HG02678 (cell line): ENCODE results near the gene TSPO2.

ENCODE experiments used
- ATAC-seq: cut with Tn5 transposase; IDR thresholded peaks from one replicate; pipeline ENCODE4 v1.9.1; 2021; ENCODE audit warnings: mild to moderate bottlenecking, moderate library complexity; ENCODE audit not compliant: unreplicated experiment

TSPO2 gene

DNA sequence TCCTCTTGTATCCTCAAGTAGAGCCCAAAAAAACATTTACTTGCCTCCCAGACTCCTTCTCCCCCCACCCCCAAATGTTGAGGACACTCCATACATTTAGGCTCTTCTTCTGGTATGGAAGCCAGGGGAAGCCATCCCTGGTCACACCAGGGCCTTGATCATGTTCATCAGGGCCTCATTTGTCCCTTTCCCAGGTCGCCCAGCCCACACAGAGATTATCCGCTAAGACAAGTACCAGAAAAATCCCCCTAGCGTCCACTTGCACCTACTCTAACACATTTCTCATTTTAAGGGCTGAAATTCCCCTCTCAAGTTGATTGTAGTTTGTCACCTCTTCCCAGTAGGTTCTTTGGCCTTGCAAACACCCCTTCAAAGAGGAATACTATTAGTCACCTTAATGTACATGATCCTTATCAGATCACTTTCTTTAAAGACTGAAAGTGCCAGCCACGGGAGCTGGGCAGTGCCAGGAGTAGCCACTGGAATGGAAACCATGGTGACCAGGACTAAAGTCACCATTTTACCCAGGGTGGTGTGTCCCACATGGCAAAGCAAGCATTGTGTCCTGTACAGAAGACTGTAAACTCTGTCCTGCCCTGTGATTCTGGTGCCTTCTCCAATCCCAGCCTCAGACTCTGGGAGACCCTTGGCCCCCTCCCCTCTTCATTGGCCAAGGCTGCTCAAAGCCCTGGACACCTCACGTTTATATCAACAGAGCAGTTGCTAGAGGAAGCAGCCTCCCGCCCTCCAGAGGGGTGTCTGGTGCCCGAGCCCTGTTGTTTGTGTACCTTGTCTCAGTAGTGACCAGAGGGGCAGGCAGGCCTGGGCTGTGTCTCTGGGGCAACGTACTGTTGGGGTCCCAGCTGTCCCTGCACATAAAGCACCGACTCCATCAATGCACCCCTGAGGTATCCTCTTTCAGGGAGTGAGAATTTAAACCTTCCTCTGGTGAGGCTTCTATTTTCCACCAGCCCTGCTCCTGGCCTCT is 5.8 kb downstream of the TSPO2 start:
- no peak for ATAC-seq

DNA sequence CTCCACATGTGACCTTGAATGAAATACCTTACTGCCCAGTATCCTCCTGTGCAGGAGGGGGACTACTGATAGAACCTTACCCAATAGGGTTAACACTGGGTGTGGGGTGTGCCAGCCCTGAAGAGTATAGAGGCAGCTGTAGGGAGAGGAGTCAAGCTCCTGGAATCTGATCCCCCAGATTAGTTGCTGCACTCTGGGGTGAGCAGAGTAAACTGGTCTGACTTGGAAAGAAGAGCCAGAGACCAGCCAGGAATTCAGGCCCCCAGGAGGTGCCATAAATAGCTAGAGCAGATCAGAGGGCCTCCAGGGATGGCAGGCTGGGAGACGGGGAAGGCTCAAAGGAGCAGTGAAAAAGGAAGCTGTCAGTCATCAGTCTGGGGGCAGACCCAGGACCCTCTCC is 7.3 kb downstream of the TSPO2 start:
- ATAC-seq: no peak

DNA sequence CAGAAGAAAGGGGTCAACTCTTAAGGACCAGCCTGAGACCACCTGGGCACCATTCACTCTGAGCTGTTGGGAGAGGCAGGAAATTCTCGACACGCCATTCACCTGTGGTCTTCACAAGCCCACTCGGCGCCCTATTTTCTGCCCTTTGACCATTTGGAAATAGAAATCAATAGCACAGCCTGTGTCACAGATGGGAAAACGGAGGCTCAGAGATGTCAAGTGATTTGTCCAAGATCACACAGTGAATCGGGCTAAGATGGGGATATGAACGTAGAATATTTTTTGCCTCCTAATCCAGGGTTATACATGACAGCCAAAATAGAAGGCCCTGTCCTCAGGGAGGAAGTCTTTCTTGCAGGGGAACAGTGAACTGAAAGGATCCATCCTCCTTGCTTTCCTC is 7.7 kb downstream of the TSPO2 start:
- no peak for ATAC-seq

- no peak for ATAC-seq
Measured at GRCh38 chr6:41050536-41050935, 8.3 kb downstream of the TSPO2 start.

- no peak for ATAC-seq
Measured at GRCh38 chr6:41051873-41052272, 9.6 kb downstream of the TSPO2 start.

DNA sequence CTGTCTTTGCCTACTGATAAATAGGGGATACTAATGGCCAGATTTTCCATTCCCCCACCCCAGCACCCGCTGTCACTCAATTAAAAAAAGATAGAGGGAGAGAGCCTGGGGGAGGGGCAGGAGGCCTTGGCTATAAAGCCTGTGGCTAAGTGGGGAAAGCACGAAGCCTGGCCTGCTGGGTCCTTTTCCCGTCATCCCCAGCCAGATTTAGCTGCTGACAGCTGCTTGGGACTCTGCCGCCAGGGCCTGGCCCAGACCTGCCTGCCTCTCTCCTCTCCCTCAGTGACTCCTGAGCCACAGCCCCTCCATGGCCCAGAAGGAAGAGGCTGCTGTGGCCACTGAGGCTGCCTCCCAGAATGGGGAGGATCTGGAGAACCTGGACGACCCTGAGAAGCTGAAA is 10.8 kb downstream of the TSPO2 start, which contains the start of gene APOBEC2:
APOBEC2 (plus strand) TSS at position 162 of the 400 bp plus-strand sequence; CDS start at position 308, 146 bp downstream.
- ATAC-seq: no peak

GRCh38 chr6:41054511-41054910 is 12.2 kb downstream of the TSPO2 start:
- no peak for ATAC-seq

- no peak for ATAC-seq
Measured at GRCh38 chr6:41055149-41055548, 12.9 kb downstream of the TSPO2 start.

DNA sequence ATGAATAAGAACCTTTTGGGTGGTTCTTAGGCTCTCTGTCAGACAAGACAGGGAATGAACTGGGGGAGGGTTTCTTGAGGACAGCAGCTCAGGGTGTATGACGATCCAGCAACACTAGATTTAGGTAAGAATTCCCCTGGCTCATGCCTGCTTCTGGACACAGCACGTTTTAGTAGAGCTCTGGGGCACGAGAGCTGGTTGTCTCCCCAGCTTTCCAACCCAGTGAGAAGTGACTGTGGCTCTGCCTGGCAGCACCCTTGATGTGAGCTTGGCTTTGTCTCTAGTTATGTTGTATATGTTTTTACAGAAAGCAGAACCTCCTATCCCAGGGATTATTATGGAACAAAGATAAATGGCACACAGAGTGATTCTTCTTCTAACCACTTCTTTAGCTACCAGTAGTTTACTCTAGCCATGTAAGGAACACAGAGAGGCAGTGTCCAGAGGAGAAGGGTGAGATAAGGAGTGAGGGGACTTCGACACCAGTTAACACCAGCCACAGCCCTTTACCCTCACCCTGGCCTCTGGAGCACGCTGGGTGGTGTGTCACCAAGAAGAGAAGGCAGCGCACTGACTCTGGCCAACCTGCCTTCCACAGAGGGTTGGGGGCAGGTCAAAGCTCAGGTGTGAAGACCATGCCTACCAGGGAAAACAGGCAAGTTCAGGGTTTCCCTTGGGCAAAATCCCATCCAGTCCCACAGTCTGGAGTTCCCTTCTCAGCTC is 14.7 kb downstream of the TSPO2 start:
- ATAC-seq: no peak

DNA sequence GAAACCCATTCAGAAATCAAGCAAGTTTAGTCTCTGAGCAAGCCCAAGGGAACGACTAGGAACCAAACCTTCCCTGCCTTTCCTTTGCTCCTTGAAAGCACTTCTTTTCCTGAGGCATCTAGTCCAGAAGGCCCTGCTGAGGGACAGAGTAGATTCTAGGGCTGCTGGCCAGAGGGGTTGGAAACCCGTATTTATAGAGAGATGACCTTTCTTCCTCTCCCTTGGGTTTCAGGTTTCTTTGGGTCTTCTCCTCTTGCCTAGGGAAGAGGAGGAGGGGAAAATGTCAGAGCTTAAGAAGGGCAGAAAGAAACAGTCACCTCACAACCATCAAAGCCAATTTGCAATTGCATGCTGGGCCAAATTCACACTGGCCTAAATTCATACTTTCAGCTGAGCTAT is 16.5 kb downstream of the TSPO2 start:
- ATAC-seq: no peak

DNA sequence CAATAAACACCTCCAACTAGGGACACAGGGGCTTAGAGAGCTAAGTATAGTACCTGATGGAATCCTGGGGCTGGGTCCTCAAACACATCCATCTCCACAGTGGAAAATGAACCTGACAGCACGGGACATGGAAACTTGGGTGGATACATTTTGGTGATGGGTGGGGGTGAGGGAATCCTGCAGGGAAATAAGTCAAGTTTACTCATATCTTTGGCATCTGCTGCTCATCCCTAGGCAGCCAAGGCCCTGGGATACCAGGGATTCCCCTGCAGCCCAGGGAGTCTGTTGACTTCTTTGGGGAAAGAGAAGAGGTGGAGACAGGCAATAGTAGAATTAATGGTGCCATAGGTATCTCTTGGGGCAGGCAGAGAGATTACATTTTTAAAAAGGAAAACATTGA is 17.3 kb downstream of the TSPO2 start:
- no peak for ATAC-seq

GRCh38 chr6:41061196-41061726 is 19.0 kb downstream of the TSPO2 start:
- ATAC-seq: no peak

- ATAC-seq: no peak
Measured at GRCh38 chr6:41062056-41062455, 19.8 kb downstream of the TSPO2 start.

GRCh38 chr6:41063884-41064285 is 21.6 kb downstream of the TSPO2 start:
- ATAC-seq: no peak

DNA sequence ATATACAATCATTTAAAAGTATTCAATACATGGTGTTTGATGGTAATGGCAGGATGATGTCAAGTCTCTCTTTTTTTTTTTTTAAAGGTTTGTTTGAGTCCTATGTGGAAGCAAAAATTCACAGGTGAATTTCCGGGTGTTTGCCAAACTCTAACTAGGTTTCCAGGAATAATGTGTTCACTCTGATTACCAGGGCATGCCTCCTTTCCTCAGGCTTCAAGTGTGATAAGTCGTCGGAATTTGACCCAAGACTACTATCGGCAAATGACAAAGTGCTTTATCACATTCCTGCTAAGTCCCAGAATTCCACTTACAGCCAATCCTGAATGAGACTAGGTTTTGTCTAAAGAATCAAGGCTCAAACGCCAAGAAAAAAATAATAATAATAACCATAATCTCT is 22.6 kb downstream of the TSPO2 start:
- ATAC-seq: no peak

GRCh38 chr6:41065550-41066026 is 23.3 kb downstream of the TSPO2 start:
- ATAC-seq: no peak

GRCh38 chr6:41066867-41067304 is 24.6 kb downstream of the TSPO2 start:
- ATAC-seq: no peak

DNA sequence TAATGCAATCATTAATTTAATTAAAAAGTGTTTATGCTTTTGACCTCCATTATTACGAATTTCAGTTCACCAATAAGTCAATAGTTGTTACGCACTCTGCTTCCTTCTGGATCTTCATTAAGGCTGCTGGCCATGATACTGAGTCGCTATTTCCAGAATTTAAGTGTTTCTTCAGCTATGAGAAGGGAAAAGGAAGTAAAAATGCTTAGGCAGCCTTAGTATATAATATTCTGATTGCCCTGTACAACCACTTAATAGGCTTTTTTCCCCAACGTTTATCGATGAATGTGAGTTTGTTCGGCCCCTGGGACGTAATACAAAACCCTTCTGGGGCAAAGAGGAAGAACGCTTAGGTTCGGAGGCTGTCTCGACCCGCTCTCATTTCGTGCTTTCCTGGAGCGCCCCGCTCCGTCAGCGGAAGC is 29.2 kb downstream of the TSPO2 start:
- no peak for ATAC-seq

DNA sequence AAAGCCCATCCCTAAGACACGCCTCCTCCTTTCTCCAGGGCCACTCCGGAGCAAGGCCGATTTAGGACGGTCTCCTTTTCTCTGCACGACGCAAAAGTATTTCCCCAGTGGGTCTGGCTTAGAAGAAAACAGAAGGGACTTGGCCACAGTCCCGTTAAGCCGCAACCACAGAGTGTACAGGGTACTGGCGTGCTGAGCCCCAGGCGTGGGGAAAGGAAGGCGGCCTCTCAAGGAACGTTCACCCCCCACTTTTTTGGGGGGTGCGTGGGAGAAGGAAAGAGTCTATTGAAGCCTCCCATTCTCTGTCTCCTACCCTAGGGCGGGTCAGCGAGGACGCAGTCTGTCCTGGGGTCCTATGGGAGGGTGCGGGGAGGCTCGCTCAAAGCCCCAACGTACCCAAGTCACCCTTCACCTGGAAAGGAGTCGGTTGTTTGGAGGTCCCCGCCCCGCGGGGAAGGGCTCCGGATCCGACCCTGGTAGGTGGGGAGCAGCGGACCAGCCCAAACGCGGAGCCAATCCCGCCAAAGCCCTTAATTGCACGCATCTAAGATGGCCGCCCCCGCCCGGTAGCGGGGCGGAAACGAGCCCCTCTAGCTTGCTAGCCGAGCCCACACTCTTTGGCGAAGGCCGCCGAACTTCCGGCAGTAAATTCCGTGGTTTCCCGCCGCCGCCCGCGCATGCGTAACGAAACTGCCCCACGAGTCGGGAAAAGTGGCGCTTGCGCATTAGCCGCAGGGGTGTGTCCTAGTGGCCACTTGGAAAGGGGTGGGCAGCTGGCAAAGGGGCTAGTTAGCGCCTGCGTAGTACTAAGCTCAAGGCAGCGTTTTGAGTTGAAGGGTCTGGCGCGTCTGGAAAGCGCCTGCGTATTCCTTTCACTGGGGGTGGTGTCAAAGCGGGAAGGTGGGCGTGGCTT is 29.9 kb downstream of the TSPO2 start, which contains the start of gene OARD1:
OARD1 (minus strand) TSS at position 434 of the 913 bp plus-strand sequence. CDS start 722 bp downstream, outside the sequence.
- peak; percentile 63 for ATAC-seq

- peak; percentile 63 for ATAC-seq
Measured at GRCh38 chr6:41072836-41073202, 30.6 kb downstream of the TSPO2 start, which contains the start of gene NFYA. Gene NFYA (plus strand): TSS chr6:41072974. CDS start chr6:41079090, 6,116 bp downstream.
